C1 segment of cervical spinal cord (tissue), 14 donors: ENCODE data around the gene AGXT2.
"Not testable (repeated sequence)": the region's sequence is repeated elsewhere in the genome, so short reads cannot be mapped to it uniquely, and the experiment has no call there.

ENCODE experiments used
- DNase-seq, 14 donors: peaks; one replicate each; lab custom pipeline; 2025; lab: John Stamatoyannopoulos, UW

Gene AGXT2

DNA sequence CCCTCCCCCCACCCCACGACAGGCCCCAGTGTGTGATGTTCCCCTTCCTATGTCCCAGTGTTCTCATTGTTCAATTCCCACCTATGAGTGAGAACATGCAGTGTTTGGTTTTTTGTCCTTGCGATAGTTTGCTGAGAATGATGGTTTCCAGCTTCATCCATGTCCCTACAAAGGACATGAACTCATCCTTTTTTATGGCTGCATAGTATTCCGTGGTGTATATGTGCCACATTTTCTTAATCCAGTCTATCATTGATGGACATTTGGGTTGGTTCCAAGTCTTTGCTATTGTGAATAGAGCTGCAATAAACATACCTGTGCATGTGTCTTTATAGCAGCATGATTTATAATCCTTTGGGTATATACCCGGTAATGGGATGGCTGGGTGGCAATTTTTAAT, 76.1 kb downstream of the AGXT2 start:
- DNase-seq: not testable (repeated sequence)

DNA sequence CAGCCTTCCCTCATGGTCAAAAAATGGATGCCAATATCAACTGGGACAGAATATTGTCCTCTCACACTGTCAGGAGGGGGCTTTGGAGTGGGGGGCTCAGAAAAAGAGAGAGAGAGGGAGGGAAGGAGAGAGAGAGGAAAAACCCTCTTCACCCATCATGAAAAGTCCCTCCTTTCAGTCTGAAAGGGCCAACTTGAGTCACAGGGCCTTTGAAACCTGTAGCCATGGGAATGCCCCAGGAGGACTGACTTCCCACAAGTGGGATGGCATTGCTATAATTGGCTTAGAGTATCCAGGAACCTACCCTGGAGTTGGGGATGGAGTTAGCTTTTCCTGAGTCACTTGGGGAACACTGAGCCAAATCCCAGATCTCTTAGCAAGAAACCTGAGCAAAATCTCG, 77.2 kb downstream of the AGXT2 start:
- DNase-seq: no peak

DNA sequence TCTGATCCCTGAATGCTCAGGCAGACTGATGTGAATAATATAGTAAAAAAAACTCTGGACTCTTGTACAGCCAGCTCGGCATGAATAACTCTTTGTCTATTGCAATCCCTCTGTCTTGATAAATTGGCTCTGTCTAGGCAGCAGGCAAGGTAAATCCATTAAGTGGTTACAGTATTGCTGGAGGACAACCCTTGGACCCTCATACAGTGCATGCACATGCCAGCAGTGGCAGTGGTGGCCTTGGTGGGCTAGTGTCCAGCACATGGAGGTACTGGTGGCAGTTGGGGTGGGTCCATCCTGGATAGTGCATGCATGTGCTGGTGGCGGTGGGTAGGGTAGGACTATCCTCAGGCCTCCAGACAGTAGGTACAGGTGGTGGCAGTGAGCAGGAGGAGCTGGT, 79.5 kb downstream of the AGXT2 start:
- DNase-seq: no peak

DNA sequence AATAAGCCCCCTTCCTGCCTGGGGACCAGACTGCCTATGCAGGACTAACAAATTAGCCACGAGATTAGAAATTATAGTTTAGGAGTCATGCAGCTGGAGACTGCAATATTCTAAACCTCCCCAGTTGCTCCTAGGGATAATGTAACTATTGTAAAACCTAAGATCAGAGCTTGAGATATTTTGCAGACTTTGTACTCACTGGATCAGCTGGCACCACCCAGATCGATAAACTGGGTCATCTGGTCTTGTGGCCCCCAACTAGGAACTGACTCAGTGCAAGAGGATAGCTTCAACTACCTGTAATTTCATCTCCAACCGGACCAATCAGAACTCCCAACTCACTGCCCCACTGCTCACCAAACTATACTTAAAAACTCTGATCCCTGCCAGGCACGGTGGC, 80.2 kb downstream of the AGXT2 start:
- DNase-seq: no peak

DNA sequence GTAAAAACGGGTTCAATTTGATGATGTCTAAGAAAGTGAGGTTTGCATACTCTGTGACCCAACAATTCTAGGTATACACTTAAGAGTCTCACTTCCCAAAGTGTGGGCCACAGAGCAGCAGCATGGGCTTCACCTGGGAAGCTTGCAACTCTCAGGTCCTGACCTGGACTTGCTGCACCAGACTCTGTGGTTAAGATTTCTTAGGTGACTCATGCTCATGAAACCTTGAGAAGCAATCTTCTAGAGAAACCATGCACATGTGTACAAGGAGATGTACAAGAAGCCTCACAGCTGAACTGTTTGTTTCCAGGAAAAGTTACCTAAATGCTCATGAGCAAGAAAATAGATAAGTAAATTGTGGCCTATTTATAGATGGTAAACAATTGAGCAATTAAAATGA, 88.4 kb downstream of the AGXT2 start:
- no peak for DNase-seq

DNA sequence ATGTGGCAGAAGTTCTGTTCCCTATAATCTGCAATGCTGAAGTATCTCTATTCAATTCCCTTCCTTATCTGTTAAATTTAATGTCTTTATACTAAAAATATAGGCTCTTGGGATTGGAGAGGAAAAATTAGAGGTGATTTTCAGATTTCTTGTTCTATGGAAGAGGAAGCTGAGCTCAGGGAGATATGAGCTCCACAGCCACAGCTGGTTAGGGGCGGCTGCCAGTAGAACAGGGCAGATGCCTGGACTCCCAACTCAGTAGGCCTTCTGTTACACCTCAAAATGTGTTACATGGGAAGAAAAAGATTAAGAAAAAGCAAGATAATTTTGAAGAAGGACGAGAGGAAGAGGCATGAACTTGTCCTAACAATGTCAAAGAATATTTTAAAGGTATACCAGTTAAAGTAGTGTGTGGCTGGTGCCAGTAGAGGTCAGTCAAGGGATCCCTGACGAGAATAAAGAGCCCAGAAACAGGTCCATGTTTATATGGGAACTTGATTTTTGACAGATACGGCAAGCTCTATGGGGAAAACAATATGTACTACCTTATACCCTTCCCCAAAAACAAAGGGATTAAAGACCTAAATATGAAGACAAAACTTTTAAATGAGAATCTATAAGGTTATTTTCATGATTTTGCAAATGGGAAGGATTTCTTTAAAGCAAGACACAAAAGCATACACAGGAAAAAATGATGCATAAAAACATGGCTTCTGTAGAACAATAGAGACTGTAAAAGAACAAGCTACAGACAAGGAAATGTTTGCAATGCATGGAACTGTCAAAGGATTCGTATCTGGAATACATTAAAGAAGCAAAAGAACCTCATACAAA, 89.7 kb downstream of the AGXT2 start:
- no peak for DNase-seq

DNA sequence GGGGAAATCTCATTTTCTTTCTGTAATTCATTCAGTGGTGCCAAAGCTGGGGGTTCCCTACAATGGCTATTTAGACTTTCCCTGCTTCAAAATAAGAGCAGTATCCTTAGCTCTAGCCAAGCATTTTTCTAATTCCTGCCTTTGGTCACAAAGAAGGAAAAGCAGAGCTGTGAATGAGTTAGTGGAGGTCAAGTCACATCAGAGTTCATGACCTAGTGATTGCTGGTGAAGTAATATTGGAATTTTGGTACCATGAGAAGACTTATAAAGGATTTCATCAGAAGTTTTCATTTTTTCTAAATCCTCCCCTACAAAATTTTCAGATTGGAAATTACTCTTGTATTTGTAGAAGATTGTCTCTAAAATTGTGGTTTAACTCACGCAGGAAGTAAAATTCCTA, 90.4 kb downstream of the AGXT2 start:
- DNase-seq: no peak
